GM23338 (cell line): ENCODE data around the gene PLSCR4.

Experiments used
- CREB1 ChIP-seq: fragments of 250-450 bp; sonication (Bioruptor Pico); IDR thresholded peaks from 2 replicates; pipeline ENCODE4 v1.5.0; 2020; ENCODE audit warnings: low read depth, mild to moderate bottlenecking, moderate library complexity
- CTCF ChIP-seq, 2 experiments: fragments of 200-600 bp in 1 of 2; sonication (generic) in 1 of 2; conservative IDR thresholded peaks; 2 replicates each; pipeline versions ENCODE4 v1.5.1 to v1.6.1; 2016 to 2017; ENCODE audit warnings: antibody characterized with exemption in 2 of 2, low read depth in 2 of 2, mild to moderate bottlenecking in 2 of 2, moderate library complexity in 1 of 2
- EZH2 ChIP-seq: fragments of 200-600 bp; sonication (generic); IDR thresholded peaks from one replicate; pipeline ENCODE4 v1.8.0; 2017; ENCODE audit warnings: antibody characterized with exemption, mild to moderate bottlenecking, low read depth; ENCODE audit not compliant: unreplicated experiment
- EZH2phosphoT487 ChIP-seq: fragments of 200-600 bp; sonication (generic); IDR thresholded peaks from one replicate; pipeline ENCODE4 v1.8.1; 2018; ENCODE audit warnings: antibody characterized with exemption; ENCODE audit not compliant: unreplicated experiment
- JUNB ChIP-seq: IDR thresholded peaks from one replicate; pipeline ENCODE4 v1.6.1; 2016; ENCODE audit warnings: antibody characterized with exemption; ENCODE audit not compliant: unreplicated experiment
- NANOG ChIP-seq: IDR thresholded peaks from 2 replicates; pipeline ENCODE4 v1.6.1; 2016; ENCODE audit warnings: antibody characterized with exemption, borderline replicate concordance
- POLR2AphosphoS5 ChIP-seq: IDR thresholded peaks from 2 replicates; pipeline ENCODE4 v1.6.1; 2016; ENCODE audit warnings: antibody characterized with exemption, low read depth
- REST ChIP-seq: IDR thresholded peaks from one replicate; pipeline ENCODE4 v1.6.1; 2018; ENCODE audit warnings: antibody characterized with exemption; ENCODE audit not compliant: unreplicated experiment
- STAT1 ChIP-seq: IDR thresholded peaks from one replicate; pipeline ENCODE4 v1.6.1; 2016; ENCODE audit warnings: antibody characterized with exemption; ENCODE audit not compliant: unreplicated experiment
- ZNF462 ChIP-seq: fragments of 250-450 bp; sonication (Bioruptor Pico); IDR thresholded peaks from 2 replicates; pipeline ENCODE4 v1.5.0; 2020; ENCODE audit warnings: mild to moderate bottlenecking, moderate library complexity

GRCh38 chr3:146184241-146185015 lies 66.5 kb downstream of the PLSCR4 start:
- TF ChIP-seq CTCF (conservative IDR thresholded peaks at IDR 0.05; ENCODE audit: low read depth in 2 of 2): no peak
- no peak for TF ChIP-seq JUNB
- no peak for TF ChIP-seq REST
- TF ChIP-seq ZNF462 (CRISPR knock-in tag): no peak
- no peak for TF ChIP-seq POLR2AphosphoS5
- TF ChIP-seq STAT1: no peak
- TF ChIP-seq EZH2: no peak
- no peak for TF ChIP-seq EZH2phosphoT487
- TF ChIP-seq NANOG: no peak
- TF ChIP-seq CREB1: no peak
